Stimulated activated CD8-positive, alpha-beta memory T cell treated with anti-CD3 and anti-CD28 coated beads, Interleukin-15, amount 100 ng/mL, for 48 hours (primary cell): ENCODE measurements around the gene DENND10.
"Not testable (repeated sequence)": the region's sequence is repeated elsewhere in the genome, so short reads cannot be mapped to it uniquely, and the experiment has no call there.

ENCODE experiments used
- DNase-seq, 2 donors: peaks; one replicate each; pipeline ENCODE4 v3.0.0-alpha.2; 2020; ENCODE audit warnings: low read depth in 2 of 2

The DENND10 gene

GRCh38 chr10:119098576-119098975 is 5.3 kb upstream of the DENND10 start:
- DNase-seq, result no peak

- no peak for DNase-seq
These were observed 3.3 kb upstream of the DENND10 start for GRCh38 chr10:119100434-119101238.

- no peak for DNase-seq
These were observed 2.4 kb upstream of the DENND10 start for GRCh38 chr10:119101366-119102098.

- no peak for DNase-seq
These were observed 541 bp upstream of the DENND10 start for GRCh38 chr10:119103241-119103902.

GRCh38 chr10:119104654-119105015 is 722 bp downstream of the DENND10 start:
- DNase-seq, result no peak

GRCh38 chr10:119105155-119105554 is 1.2 kb downstream of the DENND10 start:
- DNase-seq, result no peak

- DNase-seq, result not testable (repeated sequence)
These were observed 2.0 kb downstream of the DENND10 start for GRCh38 chr10:119105899-119106298.

GRCh38 chr10:119107106-119107505 is 3.2 kb downstream of the DENND10 start:
- not testable (repeated sequence) for DNase-seq

GRCh38 chr10:119107771-119108170 is 3.9 kb downstream of the DENND10 start:
- not testable (repeated sequence) for DNase-seq

GRCh38 chr10:119112056-119112455 is 8.1 kb downstream of the DENND10 start:
- DNase-seq, result no peak

- DNase-seq, result no peak
These were observed 10.1 kb downstream of the DENND10 start for GRCh38 chr10:119113751-119114732.

GRCh38 chr10:119115926-119116325 is 12.0 kb downstream of the DENND10 start:
- no peak for DNase-seq

GRCh38 chr10:119116326-119116951 is 12.5 kb downstream of the DENND10 start:
- DNase-seq, result no peak

GRCh38 chr10:119118231-119118630 is 14.3 kb downstream of the DENND10 start:
- DNase-seq, result no peak

GRCh38 chr10:119119400-119119799 is 15.5 kb downstream of the DENND10 start:
- DNase-seq, result no peak

GRCh38 chr10:119120413-119120867 is 16.5 kb downstream of the DENND10 start:
- no peak for DNase-seq

GRCh38 chr10:119120875-119121274 is 17.0 kb downstream of the DENND10 start:
- no peak for DNase-seq

- DNase-seq, result no peak
These were observed 22.0 kb downstream of the DENND10 start for GRCh38 chr10:119125942-119126341.

- no peak for DNase-seq
These were observed 25.8 kb downstream of the DENND10 start for GRCh38 chr10:119129721-119130120.

GRCh38 chr10:119131512-119132240 is 27.8 kb downstream of the DENND10 start:
- peak; percentile 34 to 37 for DNase-seq
